ENCODE results near the gene KCNIP4.

KCNIP4 gene

GRCh38 chr4:21749924-21750323 lies 198.6 kb downstream of the KCNIP4 start:
- DNase-seq (ENCODE audit: extremely low read depth, low read depth): no peak
- H3K4me3 ChIP-seq (replicated peaks; ENCODE audit: low read depth, low read length): no peak overlapping the region
- no peak for TF ChIP-seq CTCF (IDR thresholded peaks at IDR 0.05; ENCODE audit: low read depth, low read length, missing control alignments)

- no peak for TF ChIP-seq CTCF (IDR thresholded peaks at IDR 0.05; ENCODE audit: low read depth, low read length, missing control alignments)
- no peak for DNase-seq (ENCODE audit: extremely low read depth, low read depth)
- H3K4me3 ChIP-seq (replicated peaks; ENCODE audit: low read depth, low read length): no peak overlapping the region
These were observed 199.2 kb downstream of the KCNIP4 start for GRCh38 chr4:21749412-21749811.

DNA sequence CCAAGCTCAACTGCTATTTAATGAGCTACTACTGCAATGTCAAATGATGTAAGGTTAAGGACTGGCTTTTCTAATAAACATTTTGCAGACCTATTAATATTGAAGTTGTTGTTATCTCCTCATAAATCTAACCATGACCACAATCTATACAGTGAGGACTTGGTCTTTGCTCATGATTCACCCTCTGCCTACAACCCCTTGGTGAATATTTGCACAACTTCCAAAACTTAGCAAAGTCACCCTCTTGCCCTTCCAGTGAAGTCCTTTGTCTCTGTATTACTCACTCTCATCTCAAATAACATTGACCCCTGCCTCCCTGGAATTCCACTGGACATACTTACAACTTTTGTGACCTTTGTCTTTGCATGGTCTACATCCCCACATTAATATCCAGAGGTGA lies 204.5 kb downstream of the KCNIP4 start:
- no peak for DNase-seq (ENCODE audit: extremely low read depth, low read depth)
- no peak overlapping the region for H3K4me3 ChIP-seq (replicated peaks; ENCODE audit: low read depth, low read length)
- no peak for TF ChIP-seq CTCF (IDR thresholded peaks at IDR 0.05; ENCODE audit: low read depth, low read length, missing control alignments)

DNA sequence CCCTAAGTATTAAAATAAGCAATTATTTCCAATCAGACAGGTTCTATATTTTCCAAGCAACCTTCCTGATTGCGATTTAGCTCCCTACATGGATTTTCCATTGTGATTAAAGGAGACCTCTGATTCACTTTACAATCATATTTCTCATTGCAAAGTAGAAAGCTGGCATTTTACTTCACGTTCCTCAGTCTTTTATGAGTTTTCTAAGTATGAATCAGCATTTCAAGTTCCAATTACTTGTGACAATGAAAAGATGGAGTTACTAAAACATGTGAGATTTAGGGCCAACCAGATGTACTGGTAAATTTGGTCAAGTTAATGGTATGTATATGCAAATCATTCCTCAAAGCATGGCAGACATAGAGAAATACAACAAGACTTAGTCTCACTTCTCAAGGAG lies 206.2 kb downstream of the KCNIP4 start:
- no peak for DNase-seq (ENCODE audit: extremely low read depth, low read depth)
- no peak overlapping the region for H3K4me3 ChIP-seq (replicated peaks; ENCODE audit: low read depth, low read length)
- no peak for TF ChIP-seq CTCF (IDR thresholded peaks at IDR 0.05; ENCODE audit: low read depth, low read length, missing control alignments)

DNA sequence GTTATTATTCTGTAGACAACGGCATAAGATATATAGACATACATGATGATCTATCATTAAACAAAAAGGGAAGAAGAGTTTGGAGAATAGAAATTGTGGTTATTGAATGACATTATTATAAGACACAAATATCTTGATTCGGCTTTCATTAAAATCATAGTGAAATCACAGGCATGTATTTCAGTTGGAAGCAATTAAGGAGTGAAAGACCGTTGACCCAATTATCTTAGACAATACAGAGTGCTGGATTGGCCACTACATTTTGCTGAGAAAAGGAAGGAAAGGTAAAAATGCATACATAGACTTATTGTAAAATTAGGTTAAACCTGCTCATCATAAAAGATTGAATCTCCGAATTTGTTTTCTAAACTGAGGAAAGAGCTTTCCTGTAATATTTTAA lies 209.8 kb downstream of the KCNIP4 start:
- TF ChIP-seq CTCF (IDR thresholded peaks at IDR 0.05; ENCODE audit: low read depth, low read length, missing control alignments): no peak
- no peak for DNase-seq (ENCODE audit: extremely low read depth, low read depth)
- H3K4me3 ChIP-seq (replicated peaks; ENCODE audit: low read depth, low read length): no peak overlapping the region

- DNase-seq (ENCODE audit: extremely low read depth, low read depth): no peak
- TF ChIP-seq CTCF (IDR thresholded peaks at IDR 0.05; ENCODE audit: low read depth, low read length, missing control alignments): no peak
- no peak overlapping the region for H3K4me3 ChIP-seq (replicated peaks; ENCODE audit: low read depth, low read length)
These were observed 212.7 kb downstream of the KCNIP4 start for GRCh38 chr4:21735866-21736265.

DNA sequence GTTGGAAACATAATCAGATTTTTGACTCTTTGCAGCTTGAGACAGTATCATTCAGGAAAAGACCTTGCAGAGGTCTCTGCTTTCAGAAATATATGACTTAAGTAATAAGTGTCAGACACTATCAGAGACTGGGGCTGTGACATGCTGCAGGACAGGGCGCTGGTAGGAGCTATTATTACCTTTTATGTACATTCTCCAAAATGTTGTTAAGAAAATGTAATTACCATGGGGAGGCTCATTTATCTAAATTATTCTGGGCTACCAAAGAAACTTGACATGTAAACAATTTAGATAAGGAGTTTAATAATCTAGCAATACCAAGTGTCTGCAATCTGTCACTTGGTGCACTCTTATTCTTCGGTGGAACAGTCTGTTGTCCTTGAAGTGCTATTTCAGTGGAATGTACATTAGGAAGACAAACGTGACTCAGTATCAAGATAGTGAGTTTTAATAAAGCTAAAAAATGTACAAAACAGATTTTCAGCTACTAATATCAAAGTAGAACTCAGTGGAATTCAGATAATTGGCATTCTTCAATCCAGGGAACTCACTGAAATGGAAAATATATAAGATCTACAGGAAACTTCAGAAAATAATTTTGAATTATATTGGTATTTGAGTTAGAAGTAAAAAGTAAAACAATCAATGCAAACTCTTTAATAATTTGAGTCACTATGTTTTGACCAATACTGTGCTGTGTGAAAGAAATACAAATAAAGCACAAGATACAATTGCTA lies 214.5 kb downstream of the KCNIP4 start:
- H3K4me3 ChIP-seq (replicated peaks; ENCODE audit: low read depth, low read length): no peak overlapping the region
- TF ChIP-seq CTCF (IDR thresholded peaks at IDR 0.05; ENCODE audit: low read depth, low read length, missing control alignments): no peak
- no peak for DNase-seq (ENCODE audit: extremely low read depth, low read depth)
